Measurements from ENCODE around the gene TTC21B.

Gene TTC21B

GRCh38 chr2:165825041-165825440, 128.5 kb downstream of the TTC21B start:
- Histone ChIP-seq H2AFZ (ENCODE audit: low read length) (no peak overlapping the region), H4K20me1 (ENCODE audit: insufficient read depth, low read length) (no peaks in the 10 kb centered on the region), H3K9me2 (replicated peaks; ENCODE audit: insufficient read depth, low read length) (no peaks in the 10 kb centered on the region), H3F3A (ENCODE audit: insufficient read depth, low read length) (no peaks in the 10 kb centered on the region; the same call in 1 of the 2 replicates), H3K4me1 (ENCODE audit: low read length) (peaks cover 11% of the 10 kb centered on the region), H3K79me2 (ENCODE audit: low read length) (no peaks in the 10 kb centered on the region), H3K4me2 (ENCODE audit: low read depth, low read length) (no peak overlapping the region), H3K9ac (ENCODE audit: low read length) (no peak overlapping the region), H3K9me3 (replicated peaks; ENCODE audit: insufficient read depth, low read length) (no peaks in the 10 kb centered on the region), H3K27ac (ENCODE audit: low read length) (no peak overlapping the region), H3K4me3 (ENCODE audit: low read length) (no peak overlapping the region), H3K36me3 (replicated peaks; ENCODE audit: insufficient read depth, low read length) (no peaks in the 10 kb centered on the region), H3K27me3 (replicated peaks; ENCODE audit: insufficient read depth, low read length) (no peaks in the 10 kb centered on the region)
- DNase-seq = no peak
- TF ChIP-seq EZH2 (optimal IDR thresholded peaks at IDR 0.05; ENCODE audit: low read depth, low read length) (no peak), CTCF (IDR thresholded peaks at IDR 0.05; ENCODE audit: low read length) (no peak), EZH2phosphoT487 (IDR thresholded peaks at IDR 0.05; ENCODE audit: low read length) (no peak)
